A172 (cell line): ENCODE data around the gene RPS19. TPM values are rescaled to one million over a fixed set of nuclear protein-coding genes. Genes with fewer than 3 reads are reported as not detected.
"Not testable (repeated sequence)": the region's sequence is repeated elsewhere in the genome, so short reads cannot be mapped to it uniquely, and the experiment has no call there.

Experiments
- DNase-seq: peaks from one replicate; pipeline ENCODE4 v3.0.0-alpha.2; 2015; ENCODE audit warnings: low spot score
- total RNA-seq: library from RNA; depleted of rRNA; stranded (reverse); fragments of >200 nt; shearing (Covaris generic); gene quantifications from 2 replicates; pipeline ENCODE4 v1.2.3, GENCODE V29; 2014

Gene RPS19
- total RNA-seq, 1 experiment from 2014 or later: 1,859 TPM

DNA sequence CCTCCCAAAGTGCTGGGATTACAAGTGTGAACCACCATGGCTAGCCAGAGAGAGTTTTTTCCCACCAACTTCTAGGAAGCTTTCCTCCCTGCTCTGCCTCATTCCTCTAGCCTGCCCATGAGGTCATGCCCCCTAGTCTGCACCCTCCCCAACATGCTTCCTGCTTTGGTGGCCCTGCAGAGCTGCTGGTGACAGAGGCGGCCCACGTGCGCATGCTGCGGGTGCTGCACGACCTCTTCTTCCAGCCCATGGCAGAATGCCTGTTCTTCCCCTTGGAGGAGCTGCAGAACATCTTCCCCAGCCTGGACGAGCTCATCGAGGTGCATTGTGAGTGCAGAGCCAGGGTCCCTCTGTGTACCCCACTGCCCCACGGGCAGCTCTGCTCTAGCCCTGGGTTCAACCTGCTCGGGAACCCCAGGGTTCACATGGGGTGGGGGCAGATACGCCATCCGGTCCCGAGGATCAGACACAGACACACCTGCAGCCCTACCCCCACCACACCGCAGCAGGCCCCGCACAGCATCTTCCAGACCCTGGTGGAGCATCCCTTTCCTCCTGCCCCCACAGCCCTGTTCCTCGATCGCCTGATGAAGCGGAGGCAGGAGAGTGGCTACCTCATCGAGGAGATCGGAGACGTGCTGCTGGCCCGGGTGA, 41.8 kb downstream of the RPS19 start:
- no peak for DNase-seq

DNA sequence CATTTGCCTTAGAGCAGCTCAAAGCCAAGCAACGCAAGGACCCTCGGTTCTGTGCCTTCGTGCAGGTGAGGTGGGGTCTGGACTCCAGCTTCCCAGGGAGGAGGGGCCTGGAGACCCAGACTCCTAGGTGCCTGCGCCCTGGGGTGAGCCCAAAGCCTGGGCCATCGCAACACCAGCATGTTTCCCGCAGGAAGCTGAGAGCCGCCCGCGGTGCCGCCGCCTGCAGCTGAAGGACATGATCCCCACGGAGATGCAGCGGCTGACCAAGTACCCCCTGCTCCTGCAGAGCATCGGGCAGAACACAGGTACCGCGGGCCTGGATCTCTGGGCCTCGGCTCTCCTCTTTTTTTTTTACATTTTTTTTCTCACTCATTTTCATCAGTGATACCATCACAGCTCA, 42.5 kb downstream of the RPS19 start:
- DNase-seq: no peak

DNA sequence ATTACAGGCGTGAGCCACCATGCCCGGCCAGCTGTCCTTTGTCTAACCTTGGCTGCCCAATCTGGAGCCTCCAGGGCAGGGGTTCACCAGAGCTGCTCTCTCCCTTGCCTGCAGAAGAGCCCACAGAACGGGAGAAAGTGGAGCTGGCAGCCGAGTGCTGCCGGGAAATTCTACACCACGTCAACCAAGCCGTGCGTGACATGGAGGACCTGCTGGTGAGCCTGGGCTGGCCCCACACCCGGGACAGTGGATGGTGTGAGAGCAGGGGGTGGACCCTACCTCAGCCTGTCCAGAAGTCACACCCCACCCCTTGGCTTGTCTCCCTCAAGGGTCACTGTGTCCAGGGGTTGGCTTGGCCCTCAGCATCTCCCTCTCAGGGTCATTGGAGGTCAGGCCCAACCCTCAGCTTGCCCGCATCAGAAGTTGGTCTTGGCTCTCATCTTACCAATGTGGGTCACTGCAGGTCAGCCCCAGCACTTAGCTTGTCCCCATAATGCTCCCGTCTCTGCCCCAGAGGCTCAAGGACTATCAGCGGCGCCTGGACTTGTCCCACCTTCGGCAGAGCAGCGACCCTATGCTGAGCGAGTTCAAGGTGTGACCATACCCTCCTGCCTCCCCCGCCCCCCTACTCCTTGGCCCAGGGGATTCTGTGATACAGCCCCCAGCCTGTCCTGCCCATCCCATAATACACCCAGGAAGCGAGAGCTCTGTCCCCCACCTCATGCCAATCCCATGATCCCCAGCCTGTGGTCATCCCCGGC, 43.3 kb downstream of the RPS19 start:
- no peak for DNase-seq

DNA sequence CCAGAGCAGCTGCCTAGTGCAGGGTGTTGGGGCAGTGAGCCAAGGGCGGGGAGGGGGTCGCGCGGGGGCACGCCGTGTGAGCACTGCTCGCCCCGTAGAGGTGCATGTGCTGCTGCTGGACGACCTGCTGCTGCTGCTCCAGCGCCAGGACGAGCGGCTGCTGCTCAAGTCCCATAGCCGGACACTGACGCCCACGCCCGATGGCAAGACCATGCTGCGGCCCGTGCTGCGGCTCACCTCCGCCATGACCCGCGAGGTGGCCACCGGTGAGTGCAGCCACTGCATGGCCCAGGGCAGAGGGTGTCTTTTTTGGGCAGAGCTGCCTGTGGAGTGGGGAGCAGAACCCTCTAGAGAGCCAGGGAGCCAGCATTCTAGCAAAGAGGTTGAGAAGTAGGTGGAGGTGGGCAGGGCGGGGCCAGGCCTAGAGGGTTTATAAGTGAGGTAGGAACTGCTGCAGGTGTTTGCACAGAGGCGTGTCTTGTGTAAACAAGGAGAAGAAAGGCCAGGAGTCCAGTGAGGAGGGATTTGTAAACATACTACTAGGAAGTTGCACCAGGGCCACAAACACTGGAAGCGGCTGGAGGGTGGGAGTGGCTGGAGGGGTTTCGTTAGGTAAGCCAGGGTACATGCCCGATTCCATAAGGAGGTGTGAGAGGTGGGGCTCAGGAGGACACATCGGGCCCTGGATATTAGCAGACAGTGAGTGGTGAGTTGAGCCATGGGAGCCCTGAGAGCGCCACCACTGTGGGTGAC, 44.2 kb downstream of the RPS19 start:
- no peak for DNase-seq

DNA sequence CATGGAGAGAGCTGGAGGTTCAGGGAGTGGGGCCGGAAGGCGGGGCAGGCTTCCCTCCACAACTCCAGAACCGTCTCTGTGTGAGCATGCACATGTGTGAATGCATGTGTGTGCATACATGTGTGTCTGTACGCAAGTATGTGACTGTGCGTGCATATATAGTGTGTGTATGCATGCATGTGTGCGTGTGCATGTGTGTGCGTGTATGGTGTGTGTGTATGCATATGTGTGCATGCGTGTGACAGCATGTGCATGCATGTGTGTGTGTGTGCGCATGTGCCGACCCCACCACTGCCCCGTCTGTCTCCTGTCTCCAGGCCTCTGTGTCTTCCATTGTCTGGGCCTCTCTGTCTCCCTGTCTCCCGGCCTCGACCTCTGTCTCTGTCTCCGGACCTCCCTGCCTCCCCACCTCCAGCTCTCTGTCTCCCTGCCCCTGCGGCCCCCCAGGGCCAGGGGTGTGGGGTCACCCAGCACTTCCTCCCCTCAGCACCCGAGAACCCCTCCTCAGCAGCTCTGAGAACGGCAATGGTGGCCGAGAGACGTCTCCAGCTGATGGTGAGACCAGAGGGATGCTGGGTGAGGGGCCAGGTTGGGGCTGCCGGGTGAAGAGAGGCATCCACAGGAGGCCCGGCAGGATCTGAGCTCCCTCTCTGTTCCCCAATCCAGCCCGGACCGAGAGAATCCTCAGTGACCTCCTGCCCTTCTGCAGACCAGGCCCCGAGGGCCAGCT, 45.4 kb downstream of the RPS19 start:
- no peak for DNase-seq

DNA sequence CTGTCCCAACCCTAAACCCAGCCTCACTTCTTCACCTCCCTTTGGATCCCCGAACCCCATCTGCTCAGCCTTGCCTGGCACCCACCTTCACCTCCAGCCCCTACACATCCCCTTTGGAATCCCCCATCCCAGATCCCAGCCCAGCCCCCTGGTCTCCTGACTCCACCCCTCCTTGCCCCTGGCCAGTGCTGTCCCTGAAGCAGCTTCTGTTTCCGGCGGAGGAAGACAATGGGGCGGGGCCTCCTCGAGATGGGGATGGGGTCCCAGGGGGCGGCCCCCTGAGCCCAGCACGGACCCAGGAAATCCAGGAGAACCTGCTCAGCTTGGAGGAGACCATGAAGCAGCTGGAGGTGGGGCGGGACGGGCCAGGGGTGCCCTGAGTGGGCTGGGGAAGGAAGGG, 46.2 kb downstream of the RPS19 start:
- DNase-seq: no peak

DNA sequence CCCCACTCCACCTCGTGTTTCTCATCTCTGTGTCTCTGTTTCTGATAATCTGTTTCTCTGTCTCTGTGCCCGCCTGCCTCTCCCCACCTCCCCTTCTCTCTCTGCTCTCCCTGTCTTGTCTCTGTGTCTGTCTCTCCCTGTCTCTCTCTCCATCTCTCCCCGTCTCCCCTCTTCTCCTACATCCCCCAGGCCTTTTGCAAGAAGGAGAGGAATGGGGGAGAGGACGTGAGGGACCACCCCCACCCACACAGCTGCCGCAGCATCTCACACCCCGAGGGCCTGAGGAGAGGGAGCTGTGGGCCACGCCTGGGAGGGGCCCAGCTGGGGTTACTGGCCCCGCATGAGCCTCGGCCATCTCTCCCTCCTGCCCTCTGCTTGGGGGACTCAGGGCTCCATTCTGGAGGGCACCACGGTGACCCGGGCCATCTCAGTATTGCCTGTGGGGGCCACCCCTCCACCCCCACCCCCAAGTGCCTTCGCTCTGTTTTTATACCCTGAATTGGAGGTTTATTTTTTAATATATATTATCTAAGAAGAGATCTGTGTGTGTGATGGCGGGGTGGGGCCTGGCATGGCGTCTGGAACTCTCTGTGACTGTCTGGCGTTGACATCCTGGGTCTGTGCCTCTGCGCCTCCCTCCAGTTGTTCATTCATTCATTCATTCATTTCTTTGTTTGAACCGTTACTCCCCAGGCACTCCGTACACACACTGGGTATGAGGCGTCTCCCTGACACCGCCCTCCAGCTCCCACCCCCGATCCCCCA, 47.0 kb downstream of the RPS19 start:
- no peak for DNase-seq

DNA sequence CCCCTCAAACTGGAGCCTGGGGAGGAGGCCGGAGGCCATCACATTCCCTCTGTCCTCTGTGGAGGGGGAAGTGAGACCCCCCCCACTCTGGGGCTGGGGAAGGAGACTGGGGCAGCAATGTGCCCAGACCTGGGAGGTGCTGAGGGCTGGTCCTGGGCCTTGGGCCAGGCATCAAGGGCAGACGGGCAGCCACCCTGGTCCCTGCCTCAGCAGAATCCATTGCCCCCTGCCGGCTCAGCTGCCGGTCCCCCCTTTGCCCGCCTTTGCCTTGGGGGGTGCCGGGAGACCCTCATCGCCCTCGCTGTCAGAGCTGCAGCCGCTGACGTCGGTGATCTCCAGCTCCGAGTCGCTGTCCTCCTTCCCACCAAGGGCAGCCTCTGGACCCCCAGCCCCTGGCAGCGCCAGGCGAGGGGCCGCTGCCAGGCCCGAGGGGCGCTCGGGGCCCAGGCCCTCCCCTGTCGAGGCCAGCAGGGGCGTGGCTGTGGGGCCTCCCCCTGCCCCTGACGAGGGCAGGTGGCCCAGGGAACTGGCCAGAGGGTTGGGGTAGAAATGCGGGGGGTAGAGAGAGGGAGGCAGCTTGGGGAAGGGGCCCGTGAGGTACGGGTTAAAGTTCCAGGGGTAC, 48.0 kb downstream of the RPS19 start:
- DNase-seq: no peak

DNA sequence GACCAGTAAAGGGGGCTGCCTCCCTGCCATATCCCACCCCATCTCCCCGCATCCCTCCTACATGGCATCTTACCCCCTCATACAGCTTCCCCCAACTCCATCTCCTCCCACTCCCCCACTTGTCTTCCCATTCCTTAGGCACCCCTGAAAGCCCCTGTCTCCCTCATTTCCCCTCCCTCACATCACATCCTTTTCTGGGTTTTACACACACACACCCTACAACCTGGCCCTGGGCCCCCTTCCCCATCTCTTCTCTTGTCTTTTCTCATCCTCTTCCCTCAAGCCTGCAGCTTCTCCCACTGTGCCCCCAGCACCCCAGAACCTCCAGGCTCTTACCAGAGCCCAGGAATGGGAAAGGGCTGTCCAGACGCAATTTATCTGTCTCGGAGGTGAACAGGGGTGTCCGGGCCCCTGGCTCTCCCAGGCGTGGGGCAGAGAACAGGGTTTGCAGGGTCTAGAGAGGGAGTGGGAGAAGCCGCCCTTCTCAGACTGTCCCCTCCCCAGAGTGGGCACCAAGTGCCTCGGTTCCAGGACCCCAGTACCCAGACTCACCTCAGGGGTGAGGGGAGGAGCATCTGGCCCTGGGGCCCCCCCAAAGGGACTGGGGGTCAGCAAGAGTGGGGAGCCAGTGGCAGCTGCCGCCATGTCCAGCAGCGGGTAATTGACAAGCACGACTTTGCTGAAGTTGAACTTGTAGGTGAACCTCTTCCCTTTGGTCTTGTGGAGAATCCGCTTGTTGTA, 48.8 kb downstream of the RPS19 start:
- no peak for DNase-seq

DNA sequence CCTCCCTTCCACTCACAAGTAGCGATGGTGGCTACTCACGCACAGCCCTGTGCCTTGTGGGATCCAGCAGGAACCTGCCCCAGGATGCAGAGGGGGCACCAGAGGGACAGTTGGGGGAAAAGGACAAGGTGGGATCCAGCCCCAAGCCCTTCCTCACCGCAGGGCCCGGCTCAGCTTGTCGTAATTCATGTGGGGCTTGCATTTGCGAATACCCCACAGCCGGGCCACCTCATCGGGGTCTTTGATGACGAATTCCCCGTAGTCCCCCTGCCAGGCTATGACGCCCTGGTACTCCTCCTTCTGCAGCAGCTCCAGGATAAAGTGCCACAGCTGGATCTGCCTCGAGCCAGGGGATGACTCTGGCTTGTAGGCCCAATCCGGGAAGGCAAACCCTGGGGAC, 49.7 kb downstream of the RPS19 start:
- DNase-seq: no peak

DNA sequence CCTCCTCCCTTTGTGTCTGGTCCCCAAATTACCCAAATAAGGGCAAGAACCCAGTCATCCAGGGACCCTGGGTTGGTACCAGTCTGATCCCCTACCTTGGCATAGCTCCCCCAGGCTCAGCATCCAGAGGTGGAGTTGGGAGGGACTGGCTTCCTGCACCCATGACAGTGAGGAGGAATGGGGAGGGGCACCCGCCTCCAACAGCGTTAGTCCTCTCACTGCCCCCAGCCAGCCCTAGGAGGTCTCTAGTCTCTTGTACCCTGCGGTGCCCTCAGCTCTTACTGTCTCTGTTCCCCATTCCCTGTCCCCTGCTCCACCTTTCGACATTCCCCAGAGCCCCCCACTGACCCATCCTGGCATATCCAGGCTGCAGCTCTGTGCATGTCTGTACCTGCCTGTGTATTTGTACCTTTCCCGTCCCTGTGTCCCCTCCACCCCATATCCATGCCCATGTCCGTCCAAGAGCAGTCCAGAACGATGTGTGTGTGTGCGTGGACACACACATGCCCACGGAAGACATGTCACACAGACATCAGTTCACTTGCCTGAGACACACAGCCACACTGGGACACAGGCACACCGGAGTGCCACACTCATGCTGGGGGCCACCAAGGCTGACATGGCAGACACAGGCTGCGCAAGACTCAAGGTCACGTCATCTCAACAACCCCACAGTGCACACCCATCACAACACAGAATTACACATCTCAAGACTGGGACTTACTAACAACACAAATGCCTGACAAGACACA, 50.4 kb downstream of the RPS19 start:
- no peak for DNase-seq

DNA sequence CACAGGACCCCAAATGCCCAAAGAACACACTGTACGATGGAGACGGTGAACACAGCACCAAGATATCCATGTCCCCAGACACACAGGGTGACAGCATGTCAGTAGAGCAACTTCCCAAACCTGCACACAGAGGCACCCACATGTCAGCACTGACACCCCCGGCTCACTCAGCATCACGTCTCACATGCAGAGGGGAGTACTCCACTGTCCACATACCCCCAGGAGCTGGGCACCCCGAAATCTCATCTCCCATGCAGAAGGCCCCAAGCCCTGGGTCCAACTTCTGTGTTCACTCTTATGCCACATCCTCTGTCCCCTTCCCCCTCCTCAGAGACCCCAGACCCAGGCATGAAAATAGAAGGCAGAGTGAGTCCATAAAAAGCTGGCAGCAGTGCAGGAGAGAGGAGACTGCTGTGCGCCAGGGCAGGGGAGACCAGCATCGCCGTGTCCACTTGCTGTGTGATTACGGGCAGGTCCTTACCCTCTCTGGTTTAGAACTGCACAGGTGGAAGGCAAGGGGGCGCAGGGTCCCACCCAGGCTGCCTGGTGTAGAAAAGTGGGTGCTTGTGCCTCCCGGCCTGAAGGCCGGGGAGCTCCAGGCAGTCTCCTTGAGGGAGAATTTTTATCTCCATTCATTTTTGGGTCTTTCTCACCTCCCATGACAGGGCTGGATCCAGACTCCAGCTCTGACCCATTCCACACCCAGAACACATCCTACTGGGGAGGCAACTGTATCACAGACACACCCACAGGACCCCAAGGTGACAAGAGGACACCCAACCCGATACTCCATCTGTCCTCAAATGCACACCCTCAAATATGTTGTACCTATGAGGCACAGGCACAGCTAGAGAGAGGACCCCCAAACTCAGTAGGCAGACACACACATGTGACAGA, 51.2 kb downstream of the RPS19 start:
- no peak for DNase-seq

DNA sequence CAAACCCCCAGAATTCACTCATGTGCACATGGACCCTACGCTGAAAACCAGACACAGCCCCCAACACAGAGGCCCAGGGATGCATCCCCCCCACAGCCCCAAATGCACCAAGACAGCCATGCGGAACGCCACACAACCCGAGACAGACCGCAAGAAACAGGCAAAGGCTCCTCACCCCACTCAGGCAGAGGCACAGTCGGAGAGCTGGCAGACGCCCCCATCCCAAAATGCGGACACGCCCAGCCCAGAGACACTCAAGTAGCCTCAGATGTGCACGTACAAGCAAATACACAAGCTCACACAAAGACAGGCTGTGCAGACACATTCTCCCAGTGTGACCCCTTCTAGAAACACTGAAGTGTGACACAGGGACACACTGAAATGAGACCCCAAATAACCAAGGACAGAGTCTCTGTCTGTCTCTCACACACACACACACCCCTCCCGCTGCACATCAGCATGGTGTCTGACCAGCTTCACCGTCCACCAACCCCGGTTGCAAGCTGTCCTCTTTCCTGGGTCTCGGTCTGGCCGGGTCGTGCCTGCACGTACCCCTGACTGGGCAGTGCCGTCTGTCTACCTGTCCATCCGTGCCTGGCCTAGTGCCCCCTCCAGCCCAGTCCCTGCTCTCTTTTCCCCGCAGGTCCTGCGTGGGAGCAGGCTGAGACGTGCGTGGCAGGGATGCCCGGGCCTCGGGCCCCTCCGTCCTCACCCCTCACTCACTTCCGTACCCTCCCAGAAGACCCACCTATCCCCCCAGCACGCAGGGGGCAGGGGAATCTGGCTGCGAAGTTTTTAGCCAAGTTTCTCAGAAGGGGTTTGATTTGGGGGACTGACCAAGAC, 52.1 kb downstream of the RPS19 start:
- DNase-seq: no peak

DNA sequence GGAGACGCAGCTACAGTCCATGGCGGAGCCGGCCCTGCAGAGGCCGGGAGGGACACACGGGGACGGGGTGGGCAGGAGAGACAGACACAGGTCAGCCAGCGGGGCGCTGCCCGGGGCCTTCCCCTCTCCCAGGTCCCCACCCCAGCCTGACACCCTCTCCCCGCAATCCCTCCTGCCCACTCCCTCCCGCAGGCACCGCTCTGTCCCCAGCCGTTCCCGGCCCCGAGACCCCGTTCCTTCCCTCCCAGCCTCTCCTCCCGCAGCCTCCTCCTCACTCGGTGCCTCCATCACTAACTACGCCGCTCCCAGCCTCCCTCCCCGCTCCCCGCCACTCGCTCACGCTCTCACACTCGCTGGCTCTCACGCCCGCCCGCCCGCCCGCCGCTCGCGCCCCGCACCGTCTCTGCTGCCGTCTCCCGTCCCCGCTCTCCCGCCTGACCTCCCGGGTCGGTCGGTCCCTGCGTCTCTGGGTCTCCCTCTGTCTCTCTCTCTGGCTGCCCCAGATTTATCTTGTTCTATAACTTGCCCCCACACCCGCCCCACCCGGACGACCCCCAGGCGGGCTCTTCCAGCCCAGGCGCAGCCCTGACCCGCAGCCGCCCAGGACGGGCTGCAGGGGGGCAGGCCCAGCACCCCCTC, 53.0 kb downstream of the RPS19 start:
- DNase-seq: no peak

DNA sequence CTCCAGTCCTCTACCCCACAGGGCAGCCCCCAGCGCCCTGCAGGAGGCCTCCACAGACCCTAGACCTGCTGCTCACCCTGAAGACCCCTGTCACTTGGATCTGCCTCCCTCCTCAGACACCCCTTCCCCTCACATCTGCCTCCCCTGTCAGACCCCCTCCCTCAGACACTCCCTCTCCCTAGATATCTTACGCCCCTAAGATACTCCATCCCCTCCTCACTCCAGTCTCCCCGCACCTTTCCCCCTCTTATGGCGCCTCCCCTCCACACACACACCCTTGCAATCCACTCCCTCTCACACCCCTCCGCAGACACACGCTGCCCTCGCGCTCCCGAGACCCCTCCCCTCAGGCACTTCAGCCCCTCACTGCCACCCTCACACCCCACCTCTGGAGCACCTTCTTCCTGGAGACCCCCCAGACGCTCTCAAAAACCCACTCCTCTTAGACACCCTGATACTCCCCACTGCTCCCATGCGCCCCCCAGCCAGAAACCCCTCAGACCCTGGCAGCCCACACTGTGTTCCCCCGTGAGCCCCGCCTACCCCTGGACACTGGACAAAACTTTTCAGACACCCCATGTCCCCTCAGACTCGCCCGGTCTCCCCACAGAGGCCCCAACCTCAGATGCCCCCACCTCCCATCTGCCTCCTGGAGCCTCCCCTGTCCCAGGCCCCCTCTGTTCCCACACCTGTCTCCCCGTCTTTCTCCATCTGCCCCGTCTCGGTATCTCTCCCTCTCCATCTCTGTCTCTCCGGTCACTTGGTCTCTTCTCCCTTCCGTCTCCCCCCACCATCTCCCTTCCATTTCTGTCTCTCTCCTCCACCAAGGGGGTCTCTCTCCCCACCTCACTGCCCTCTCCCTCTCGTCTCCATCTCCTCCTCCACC, 53.7 kb downstream of the RPS19 start:
- DNase-seq: no peak

DNA sequence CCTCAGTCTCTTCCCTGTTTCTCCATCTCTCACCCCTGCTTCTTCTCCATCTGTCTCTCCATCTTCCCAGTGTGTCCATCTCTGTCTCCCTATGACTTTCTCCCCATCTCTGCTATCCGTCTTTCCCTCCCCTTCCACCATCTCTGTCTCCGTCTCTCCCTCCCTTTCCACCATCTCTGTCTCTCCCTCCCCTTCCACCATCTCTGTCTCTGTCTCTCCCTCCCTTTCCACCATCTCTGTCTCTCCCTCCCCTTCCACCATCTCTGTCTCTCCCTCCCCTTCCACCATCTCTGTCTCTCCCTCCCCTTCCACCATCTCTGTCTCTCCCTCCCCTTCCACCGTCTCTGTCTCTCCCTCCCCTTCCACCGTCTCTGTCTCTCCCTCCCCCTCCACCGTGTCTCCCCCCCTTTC, 54.4 kb downstream of the RPS19 start:
- not testable (repeated sequence) for DNase-seq
